Large intestine (tissue), 3 donors: ENCODE measurements around the gene CARD9. TPM values are rescaled to one million over a fixed set of nuclear protein-coding genes. Genes with fewer than 3 reads are reported as not detected.

Experiments used
- DNase-seq, 2 donors: peaks; one replicate each; pipeline versions ENCODE4 v3.0.0 to v3.0.0-alpha.2; 2013
- H3K27ac ChIP-seq: one replicate; pipeline ENCODE4 v1.5.1; 2013; ENCODE audit warnings: low read length
- H3K27me3 ChIP-seq: 2 replicates; pipeline ENCODE4 v1.6.1; 2013; ENCODE audit warnings: low read length; ENCODE audit not compliant: control insufficient read depth, insufficient read depth
- H3K36me3 ChIP-seq: 2 replicates; pipeline ENCODE4 v1.6.1; 2013; ENCODE audit warnings: low read length; ENCODE audit not compliant: control insufficient read depth, insufficient read depth
- H3K4me1 ChIP-seq: one replicate; pipeline ENCODE4 v1.6.1; 2013; ENCODE audit warnings: low read length; ENCODE audit not compliant: control insufficient read depth, insufficient read depth
- H3K4me3 ChIP-seq: one replicate; pipeline ENCODE4 v1.5.1; 2013; ENCODE audit warnings: low read length
- H3K9me3 ChIP-seq: one replicate; pipeline ENCODE4 v1.6.1; 2013; ENCODE audit warnings: mild to moderate bottlenecking, low read depth, low read length, moderate library complexity; ENCODE audit not compliant: control insufficient read depth
- WGBS: methylation state at CpG from one replicate; pipeline ENCODE4 v1.1.5; 2013; ENCODE audit warnings: low lambda C conversion rate; ENCODE audit not compliant: insufficient coverage; 5-methylcytosine and 5-hydroxymethylcytosine counted together
- polyA plus RNA-seq: library from polyadenylated mRNA; unstranded; fragments of 120-200 nt; gene quantifications from one replicate; pipeline ENCODE4 v1.2.1, GENCODE V29; 2013

CARD9 gene
- polyA plus RNA-seq, 1 donor: 2.4 TPM

GRCh38 chr9:136363949-136364748 lies 9.3 kb downstream of the CARD9 start:
- Histone ChIP-seq H3K4me1 (peaks cover 18% of the 10 kb centered on the region), H3K9me3 (peaks cover 11% of the 10 kb centered on the region), H3K27me3 (peaks cover 14% of the 10 kb centered on the region), H3K36me3 (peaks cover 6% of the 10 kb centered on the region), H3K27ac (no peak overlapping the region), H3K4me3 (no peak overlapping the region)
- no CpG with 5 or more reads among the region's 54 CpGs for WGBS
- no peak for DNase-seq

DNA sequence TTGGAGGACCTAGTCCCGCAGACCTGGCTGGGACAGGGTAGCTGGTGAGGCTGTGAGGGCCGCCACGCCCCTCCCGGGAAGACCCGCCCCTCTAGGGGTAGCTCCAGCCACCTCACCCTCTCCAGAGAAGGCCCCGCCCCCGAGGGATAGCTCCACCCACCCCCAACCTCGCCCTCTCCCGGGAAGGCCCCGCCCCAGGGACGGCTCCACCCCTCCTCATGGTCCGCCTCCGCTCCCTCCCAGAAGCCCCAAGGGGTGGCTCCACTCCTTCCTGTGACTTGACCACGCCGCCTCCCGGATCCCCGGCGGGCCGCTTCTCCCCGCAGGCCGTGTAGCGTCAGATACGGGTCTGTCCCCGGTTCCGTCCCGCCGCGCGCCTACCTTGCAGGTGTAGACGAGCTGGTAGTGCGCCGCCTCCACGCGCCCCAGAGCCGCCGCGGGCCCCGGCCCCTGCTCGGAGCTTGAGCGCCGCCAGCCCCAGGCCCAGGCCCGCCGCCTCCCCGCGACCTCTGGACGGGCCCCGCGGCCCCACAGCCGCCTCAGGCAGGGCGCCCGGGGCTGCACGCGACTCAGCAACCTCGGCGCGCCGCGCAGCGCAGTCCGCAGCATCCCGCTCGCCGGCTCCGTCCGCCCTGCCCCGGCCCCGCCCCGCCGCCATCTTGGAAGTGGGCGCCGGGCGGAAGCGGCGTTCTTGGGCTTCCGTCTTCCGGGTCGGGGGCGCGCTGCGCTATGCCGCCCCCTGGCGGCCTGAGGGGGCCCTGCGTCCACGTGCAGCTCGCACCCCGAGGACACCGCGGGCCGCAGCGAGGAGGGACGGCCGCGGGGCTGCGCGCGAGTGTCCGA lies 10.1 kb downstream of the CARD9 start, which contains the start of gene DNLZ:
TSS of gene DNLZ (minus strand) at position 639 of the 843 bp plus-strand sequence. CDS start at position 609, 30 bp downstream.
- Histone ChIP-seq H3K4me3 (peak within 1 kb of the TSS; percentile 72), H3K27ac (peak within 1 kb of the TSS; percentile 74), H3K27me3 (peaks cover 14% of the 10 kb centered on the region), H3K9me3 (peaks cover 11% of the 10 kb centered on the region), H3K4me1 (peaks cover 18% of the 10 kb centered on the region), H3K36me3 (peaks cover 14% of the 10 kb centered on the region)
- DNase-seq: peak; percentile 92 to 94
- WGBS: no CpG with 5 or more reads among the region's 97 CpGs

GRCh38 chr9:136362450-136362784 lies 11.1 kb downstream of the CARD9 start:
- WGBS: no CpG with 5 or more reads among the region's 6 CpGs
- H3K27me3 ChIP-seq: peaks cover 14% of the 10 kb centered on the region
- H3K4me1 ChIP-seq: peaks cover 18% of the 10 kb centered on the region
- H3K36me3 ChIP-seq: peaks cover 17% of the 10 kb centered on the region
- peak overlapping the region; percentile 54 for H3K27ac ChIP-seq
- no peak overlapping the region for H3K4me3 ChIP-seq
- peaks cover 11% of the 10 kb centered on the region for H3K9me3 ChIP-seq
- DNase-seq: no peak

DNA sequence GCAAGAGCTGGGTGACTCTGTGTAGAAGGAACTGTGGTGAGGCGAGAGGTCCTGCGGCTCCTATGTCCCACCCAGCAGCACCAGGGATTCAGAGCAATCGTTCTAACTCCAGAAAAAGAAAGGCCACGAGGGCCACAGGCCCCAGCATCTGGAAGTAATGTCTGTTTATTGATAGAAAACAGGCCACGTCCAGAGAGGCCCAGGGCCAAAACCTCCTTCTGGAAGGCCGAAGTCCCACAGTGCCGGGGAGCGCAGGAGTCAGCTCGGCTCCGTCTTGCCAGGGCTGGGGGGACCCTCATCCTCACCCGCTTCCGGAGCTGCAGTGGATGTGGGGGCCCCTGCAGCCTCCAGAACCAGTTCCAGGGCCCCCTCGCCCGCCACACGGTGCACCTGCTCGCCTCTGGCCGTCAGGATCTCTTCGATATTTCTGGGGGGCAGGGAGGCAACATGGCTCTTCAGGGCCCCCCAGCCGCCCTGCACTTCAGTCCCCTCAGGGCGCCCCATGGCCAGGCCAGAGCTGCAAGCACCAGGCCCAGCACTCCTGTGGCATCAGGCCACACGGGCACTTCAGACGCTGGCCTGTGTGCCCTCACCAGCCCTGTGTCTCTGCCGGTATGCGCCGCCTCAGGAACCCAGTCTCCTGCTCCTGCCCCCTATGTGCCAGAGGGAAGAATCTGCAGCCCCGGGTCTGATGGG lies 11.6 kb downstream of the CARD9 start:
- H3K9me3 ChIP-seq: peaks cover 11% of the 10 kb centered on the region
- H3K4me3 ChIP-seq: no peak overlapping the region
- no CpG with 5 or more reads among the region's 26 CpGs for WGBS
- H3K27me3 ChIP-seq: peaks cover 14% of the 10 kb centered on the region
- no peak for DNase-seq
- peaks cover 22% of the 10 kb centered on the region for H3K36me3 ChIP-seq
- H3K4me1 ChIP-seq: peaks cover 18% of the 10 kb centered on the region
- H3K27ac ChIP-seq: peak overlapping the region; percentile 54

DNA sequence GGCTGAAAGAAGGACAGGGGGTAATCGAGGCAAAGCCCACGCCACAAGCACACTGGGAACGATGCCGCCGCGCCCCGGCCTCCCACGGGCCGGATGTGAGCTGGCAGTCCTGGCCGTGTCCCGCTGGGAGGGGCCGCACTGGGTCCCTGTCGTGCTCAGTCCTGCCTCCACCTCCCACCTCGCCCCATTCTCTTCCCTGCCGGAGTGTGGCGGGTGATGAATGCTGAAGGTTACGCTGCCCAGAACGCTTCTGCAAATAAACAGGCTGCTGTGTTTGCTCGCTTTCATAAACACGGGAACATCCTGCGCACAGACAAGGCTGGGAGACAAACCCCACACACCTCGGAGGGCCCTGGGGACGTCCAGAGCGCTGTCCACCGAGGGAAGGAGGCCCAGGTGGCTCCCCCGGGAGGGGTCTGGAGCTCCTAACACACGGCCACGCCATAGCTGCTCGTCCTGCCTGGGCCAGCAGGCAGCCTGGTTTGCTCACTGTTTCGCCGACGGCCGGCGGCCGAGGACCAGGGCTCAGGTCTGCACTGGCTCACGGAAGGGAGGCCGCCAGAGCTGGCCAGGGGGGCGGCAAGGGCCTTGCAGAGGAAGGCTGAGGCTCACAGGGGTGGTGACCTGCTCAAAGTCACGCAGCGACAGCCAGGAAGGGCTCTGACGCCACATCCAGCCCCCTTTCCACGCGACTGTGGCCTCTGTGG lies 12.3 kb downstream of the CARD9 start:
- WGBS: no CpG with 5 or more reads among the region's 43 CpGs
- Histone ChIP-seq H3K36me3 (peaks cover 29% of the 10 kb centered on the region), H3K27ac (peak overlapping the region; percentile 52), H3K9me3 (peaks cover 11% of the 10 kb centered on the region), H3K27me3 (peaks cover 14% of the 10 kb centered on the region), H3K4me3 (no peak overlapping the region), H3K4me1 (peaks cover 18% of the 10 kb centered on the region)
- DNase-seq: no peak

DNA sequence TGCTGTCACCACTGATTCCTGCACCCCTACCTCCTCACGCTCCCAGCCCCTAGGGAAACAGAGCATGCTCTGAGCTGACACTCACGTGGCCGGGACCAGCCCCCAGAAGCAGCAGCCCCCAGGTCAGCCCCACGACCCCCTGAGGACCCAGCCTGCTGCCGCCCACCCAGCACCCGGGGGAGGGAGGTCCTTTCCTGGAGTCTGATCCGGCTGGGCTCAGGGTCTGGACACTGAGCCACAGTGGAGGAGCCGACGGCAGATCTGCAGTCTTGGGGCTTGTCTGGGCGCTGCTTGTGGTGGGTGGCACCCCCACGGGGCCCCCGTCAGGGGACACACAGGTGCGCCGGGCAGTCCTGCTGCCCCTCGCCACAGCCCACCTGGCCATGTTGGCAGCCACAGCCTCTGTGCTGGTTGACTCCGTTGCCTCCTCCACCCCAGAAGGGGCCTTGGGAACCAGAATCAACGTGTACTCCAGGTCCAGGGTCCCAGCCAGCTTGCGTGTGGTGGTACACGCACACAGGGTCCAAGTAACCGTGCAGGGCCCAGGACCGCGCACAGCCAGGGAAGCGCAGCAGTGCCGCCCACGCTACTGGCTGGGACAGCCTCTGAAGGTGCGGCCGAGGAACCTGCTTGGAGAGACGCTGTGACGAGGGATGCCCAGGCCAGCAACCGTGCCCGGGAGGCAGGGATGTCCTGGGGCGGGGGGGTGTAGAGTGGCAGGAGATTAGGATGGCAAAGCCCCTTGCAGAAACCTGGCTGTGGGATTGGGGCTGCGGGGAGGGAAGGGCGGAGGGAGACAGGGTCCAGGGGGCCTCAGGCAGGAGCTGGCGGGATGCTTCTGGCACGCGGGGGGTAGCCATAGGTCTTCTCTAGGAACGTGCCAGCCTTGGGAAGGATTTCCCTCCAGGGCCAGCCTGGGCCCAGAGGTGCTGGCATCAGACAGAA lies 13.4 kb downstream of the CARD9 start:
- Histone ChIP-seq H3K4me3 (no peak overlapping the region), H3K9me3 (peaks cover 13% of the 10 kb centered on the region), H3K36me3 (peaks cover 33% of the 10 kb centered on the region), H3K4me1 (peaks cover 18% of the 10 kb centered on the region), H3K27me3 (peaks cover 13% of the 10 kb centered on the region), H3K27ac (no peak overlapping the region)
- WGBS: no CpG with 5 or more reads among the region's 38 CpGs
- no peak for DNase-seq

GRCh38 chr9:136358888-136359287 lies 14.6 kb downstream of the CARD9 start:
- H3K4me1 ChIP-seq: peaks cover 25% of the 10 kb centered on the region
- no peak for DNase-seq
- no peak overlapping the region for H3K27ac ChIP-seq
- H3K9me3 ChIP-seq: peaks cover 7% of the 10 kb centered on the region
- H3K36me3 ChIP-seq: peaks cover 33% of the 10 kb centered on the region
- WGBS: no CpG with 5 or more reads among the region's 2 CpGs
- no peak overlapping the region for H3K4me3 ChIP-seq
- peaks cover 1% of the 10 kb centered on the region for H3K27me3 ChIP-seq

DNA sequence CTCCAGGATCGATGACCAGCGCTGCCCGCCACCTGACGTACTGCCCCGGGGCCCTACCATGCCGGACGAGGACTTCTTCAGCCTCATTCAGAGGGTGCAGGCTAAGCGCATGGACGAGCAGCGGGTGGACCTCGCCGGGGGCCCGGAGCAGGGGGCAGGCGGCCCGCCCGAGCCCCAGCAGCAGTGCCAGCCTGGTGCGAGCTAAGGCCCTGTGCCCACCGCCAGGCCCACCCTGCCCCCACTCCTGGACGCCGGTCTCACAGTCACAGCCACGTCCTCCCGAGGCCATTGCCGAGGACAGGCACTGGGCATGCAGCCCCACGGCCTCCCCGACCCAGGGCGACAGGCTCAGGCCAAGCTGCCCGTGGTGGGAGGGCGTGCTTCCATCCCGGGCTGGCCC lies 15.5 kb downstream of the CARD9 start:
- H3K36me3 ChIP-seq: peaks cover 33% of the 10 kb centered on the region
- WGBS: no CpG with 5 or more reads among the region's 29 CpGs

GRCh38 chr9:136357202-136357725 lies 16.2 kb downstream of the CARD9 start:
- Histone ChIP-seq H3K4me1 (peaks cover 32% of the 10 kb centered on the region), H3K4me3 (no peak overlapping the region), H3K9me3 (peaks cover 7% of the 10 kb centered on the region), H3K27ac (no peak overlapping the region), H3K27me3 (no peaks in the 10 kb centered on the region), H3K36me3 (peaks cover 33% of the 10 kb centered on the region)
- WGBS: no CpG with 5 or more reads among the region's 22 CpGs
- DNase-seq: no peak

More for the DNA sequence above, 15.5 kb downstream of the CARD9 start:
- H3K4me3 ChIP-seq: no peak overlapping the region
- peaks cover 32% of the 10 kb centered on the region for H3K4me1 ChIP-seq
- peaks cover 7% of the 10 kb centered on the region for H3K9me3 ChIP-seq
- no peaks in the 10 kb centered on the region for H3K27me3 ChIP-seq
- DNase-seq: no peak
- no peak overlapping the region for H3K27ac ChIP-seq
